IPS DF 6.9 (cell line): ENCODE results near the gene HOXA13.

ENCODE experiments used
- DNase-seq: peaks from one replicate; pipeline ENCODE4 v3.0.0-alpha.2; 2013; ENCODE audit warnings: low read depth, low spot score
- H3K27ac ChIP-seq: one replicate; pipeline ENCODE4 v1.5.1; 2013; ENCODE audit warnings: low read length, control low read depth
- H3K27me3 ChIP-seq: 2 replicates; pipeline ENCODE4 v1.6.1; 2013; ENCODE audit warnings: mild to moderate bottlenecking, low read length; ENCODE audit not compliant: control insufficient read depth, insufficient read depth
- H3K36me3 ChIP-seq: 2 replicates; pipeline ENCODE4 v1.6.1; 2013; ENCODE audit warnings: low read length; ENCODE audit not compliant: control insufficient read depth, insufficient read depth
- H3K4me1 ChIP-seq: 2 replicates; pipeline ENCODE4 v1.6.1; 2013; ENCODE audit warnings: low read length; ENCODE audit not compliant: control insufficient read depth, insufficient read depth
- H3K4me3 ChIP-seq: 2 replicates; pipeline ENCODE4 v1.5.1; 2013; ENCODE audit warnings: mild to moderate bottlenecking, low read length
- H3K9me3 ChIP-seq: 2 replicates; pipeline ENCODE4 v1.6.1; 2013; ENCODE audit warnings: low read length, inconsistent platforms; ENCODE audit not compliant: control insufficient read depth, insufficient read depth
- WGBS: extraction: QIAGEN DNeasy Blood & Tissue Kit; methylation state at CpG from one replicate; pipeline ENCODE4 v1.1.7; 2013; ENCODE audit warnings: mixed read lengths, missing lambda C conversion rate; ENCODE audit not compliant: insufficient read length, insufficient coverage; 5-methylcytosine and 5-hydroxymethylcytosine counted together

Gene HOXA13

DNA sequence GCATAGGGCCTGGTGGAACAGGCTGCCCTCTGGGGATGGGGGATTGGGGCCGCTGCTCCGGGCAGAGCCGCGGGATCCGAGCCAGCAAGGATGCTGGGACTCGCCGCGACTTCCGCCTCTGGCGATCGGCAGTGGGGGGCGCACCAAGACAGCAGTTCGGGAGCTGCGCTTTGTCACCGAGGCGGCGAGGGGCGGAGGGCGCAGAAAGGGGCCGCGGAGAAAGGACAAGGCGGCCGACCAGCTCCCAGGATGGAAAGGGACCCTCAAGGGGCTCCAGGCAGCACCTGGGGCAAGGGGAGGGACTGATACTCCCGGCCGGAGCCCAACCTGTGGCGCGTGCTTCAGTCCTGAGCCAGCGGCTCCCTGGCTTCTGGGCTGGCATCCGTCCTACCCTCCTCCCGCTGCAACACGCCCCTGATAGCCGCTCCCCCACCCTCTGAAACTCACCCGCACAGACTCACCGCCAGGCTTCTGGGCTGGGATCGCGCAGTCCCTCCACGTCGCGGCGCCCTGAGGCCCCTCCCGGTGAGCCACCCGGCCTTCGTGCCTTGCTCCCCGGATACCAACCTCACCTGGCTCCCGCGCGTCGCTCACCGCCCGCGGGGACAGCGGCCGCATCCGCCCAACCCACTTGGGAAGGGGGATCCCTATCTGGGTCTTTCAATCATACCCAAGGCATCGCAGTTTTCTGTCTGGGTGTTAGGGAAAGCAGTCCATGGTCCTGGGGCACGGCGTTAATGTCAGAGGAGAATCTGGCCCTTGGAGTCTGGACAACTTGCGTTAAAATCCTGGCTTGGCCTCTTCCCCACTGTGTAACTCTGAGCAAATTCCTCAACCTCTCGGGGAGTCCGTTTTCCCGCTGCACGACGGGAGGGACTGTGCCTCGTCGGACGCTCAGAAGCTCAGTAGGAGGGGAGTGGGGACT is 35.8 kb upstream of the HOXA13 start:
- Histone ChIP-seq H3K27me3 (peaks cover 66% of the 10 kb centered on the region), H3K4me3 (peak overlapping the region; percentile 15; the same call in 1 of the 2 replicates), H3K36me3 (no peaks in the 10 kb centered on the region), H3K27ac (no peak overlapping the region), H3K4me1 (no peaks in the 10 kb centered on the region), H3K9me3 (no peaks in the 10 kb centered on the region)
- DNase-seq: no peak
- no CpG with 5 or more reads among the region's 66 CpGs for WGBS

DNA sequence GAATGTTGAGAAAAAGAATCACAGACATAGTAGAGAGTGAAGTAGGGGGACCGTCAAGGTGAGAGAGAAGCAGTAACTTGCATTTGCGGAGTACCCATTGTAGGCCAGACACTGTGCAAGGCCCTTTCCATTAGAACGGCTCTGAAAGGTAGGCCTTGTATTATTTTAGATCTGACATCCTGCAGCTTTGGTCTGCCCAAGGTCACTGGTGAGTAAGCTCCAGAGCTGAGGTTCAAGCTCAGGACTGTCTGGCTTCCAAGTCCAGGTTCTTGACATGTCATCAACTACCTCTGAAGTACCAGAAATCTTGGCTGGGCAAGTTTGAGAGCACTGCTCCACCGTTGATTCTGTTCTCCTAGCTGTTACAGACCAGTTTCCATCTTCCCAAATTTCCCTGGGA is 29.6 kb upstream of the HOXA13 start:
- Histone ChIP-seq H3K9me3 (no peaks in the 10 kb centered on the region), H3K27me3 (peaks cover 43% of the 10 kb centered on the region), H3K4me1 (no peaks in the 10 kb centered on the region; the same call in 1 of the 2 replicates), H3K36me3 (no peaks in the 10 kb centered on the region), H3K4me3 (no peak overlapping the region), H3K27ac (no peak overlapping the region)
- no CpG with 5 or more reads among the region's 4 CpGs for WGBS
- DNase-seq: no peak

DNA sequence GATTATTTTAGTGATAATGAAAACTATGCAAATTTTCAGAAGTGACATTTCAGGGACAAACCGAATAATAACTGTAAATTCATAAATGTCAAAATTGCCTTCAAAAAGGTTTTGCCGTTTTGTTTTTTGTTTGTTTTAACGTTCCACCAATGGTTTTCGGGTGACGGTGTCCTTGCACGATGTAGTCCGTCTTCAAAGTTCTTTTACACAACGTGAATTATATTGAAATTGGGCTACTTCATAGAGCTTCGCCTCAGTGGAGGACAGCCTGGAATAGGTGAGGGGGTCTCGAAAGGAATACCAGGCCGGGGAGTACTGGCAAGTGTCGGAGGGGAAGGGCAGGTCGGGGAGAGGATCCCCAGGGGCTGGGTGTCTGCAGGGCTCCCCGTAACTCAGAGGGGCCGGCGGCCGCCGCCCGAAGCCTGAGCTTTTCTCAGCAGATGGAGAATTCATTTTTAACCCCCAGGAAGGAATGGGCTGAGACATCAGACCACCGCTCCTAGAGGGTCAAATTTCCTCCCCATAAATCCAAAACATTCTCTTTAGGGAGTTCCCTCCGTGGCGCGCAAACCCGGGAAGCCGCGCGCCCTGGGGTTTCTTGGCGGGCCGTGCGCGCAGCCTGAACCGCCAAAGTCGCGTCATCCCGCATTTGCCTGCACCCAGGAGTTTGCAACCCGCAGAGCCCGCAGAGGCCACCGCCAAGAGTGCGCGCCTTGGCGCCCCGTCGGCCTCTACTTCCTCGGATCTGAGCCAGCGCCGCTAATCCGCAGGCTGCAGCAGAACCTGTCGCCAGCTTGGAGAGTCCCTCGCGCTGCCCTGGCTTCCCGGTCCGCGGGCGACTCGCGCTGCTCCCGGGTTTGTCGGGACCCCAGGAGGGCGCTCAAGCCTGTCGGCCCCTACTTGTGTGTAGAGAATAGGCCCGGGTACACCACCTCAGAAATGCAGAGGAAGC is 25.4 kb upstream of the HOXA13 start:
- H3K36me3 ChIP-seq: no peaks in the 10 kb centered on the region
- H3K4me3 ChIP-seq: no peak overlapping the region; the same call in 1 of the 2 replicates
- no peak overlapping the region for H3K27ac ChIP-seq
- no CpG with 5 or more reads among the region's 61 CpGs for WGBS
- H3K9me3 ChIP-seq: no peaks in the 10 kb centered on the region
- peaks cover 59% of the 10 kb centered on the region for H3K27me3 ChIP-seq
- H3K4me1 ChIP-seq: no peaks in the 10 kb centered on the region; the same call in 1 of the 2 replicates
- no peak for DNase-seq

DNA sequence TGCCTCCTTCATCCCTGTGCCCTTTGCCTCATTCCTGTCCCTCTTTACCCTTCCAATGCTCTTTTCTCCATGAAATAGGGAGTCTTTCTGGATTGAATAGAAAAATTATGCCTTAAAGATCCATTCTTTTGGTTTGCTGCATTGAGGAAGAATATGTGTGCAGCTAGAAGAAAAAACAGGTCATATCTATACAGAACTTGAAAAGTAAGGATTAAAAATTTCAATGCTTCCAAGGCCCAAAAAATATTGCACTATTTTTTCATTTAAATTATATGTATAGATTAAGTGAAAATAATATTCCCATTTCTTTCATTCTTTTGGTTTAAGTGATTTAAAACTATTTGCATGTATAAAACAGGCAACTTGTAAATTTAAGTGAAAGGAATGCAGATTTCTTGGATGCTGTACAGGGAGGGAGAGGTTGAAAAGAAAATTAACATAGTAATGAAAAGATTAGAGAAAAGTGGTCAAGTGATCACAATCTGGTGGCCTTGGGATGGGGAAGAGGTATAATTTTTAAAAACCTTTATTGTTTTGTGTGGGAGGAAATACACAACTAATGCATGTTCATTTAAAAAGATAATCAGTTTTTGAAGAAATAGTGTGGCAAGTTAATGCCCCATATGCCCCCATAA is 24.2 kb upstream of the HOXA13 start:
- Histone ChIP-seq H3K4me1 (no peaks in the 10 kb centered on the region; the same call in 1 of the 2 replicates), H3K4me3 (no peak overlapping the region), H3K9me3 (no peaks in the 10 kb centered on the region), H3K27ac (no peak overlapping the region), H3K36me3 (no peaks in the 10 kb centered on the region), H3K27me3 (peaks cover 66% of the 10 kb centered on the region)
- DNase-seq: no peak

DNA sequence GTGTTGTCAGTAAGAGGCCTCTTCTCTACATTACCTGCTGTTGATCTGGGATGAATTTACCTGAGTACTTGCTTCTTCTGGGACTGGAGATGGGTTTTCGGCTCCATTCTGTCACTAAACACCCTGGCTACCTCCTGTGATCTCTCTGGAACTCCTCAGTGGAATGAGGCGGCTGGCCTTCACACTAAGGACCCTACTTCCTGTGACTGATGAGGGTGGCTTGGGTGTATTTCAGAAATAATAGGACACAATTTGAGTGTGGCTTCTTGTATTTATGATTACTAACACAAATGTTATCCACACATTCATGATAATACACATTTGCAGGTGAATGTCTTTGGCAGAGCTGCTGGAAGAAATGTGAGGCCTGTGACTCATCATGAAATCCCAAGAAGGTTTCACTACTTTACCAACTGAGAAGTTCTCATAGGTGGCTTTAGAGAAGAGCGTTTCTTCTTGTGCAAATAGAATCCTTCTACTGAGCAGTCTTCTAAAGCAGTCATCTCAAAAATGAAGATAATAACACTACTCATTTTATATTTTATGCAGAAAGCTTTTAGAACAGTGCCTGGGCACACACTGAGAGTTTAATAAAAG is 21.4 kb upstream of the HOXA13 start:
- H3K4me1 ChIP-seq: no peaks in the 10 kb centered on the region; the same call in 1 of the 2 replicates
- DNase-seq: no peak
- H3K4me3 ChIP-seq: no peak overlapping the region
- H3K36me3 ChIP-seq: no peaks in the 10 kb centered on the region
- H3K27me3 ChIP-seq: peaks cover 63% of the 10 kb centered on the region
- no peaks in the 10 kb centered on the region for H3K9me3 ChIP-seq
- H3K27ac ChIP-seq: no peak overlapping the region
- no CpG with 5 or more reads among the region's 3 CpGs for WGBS

DNA sequence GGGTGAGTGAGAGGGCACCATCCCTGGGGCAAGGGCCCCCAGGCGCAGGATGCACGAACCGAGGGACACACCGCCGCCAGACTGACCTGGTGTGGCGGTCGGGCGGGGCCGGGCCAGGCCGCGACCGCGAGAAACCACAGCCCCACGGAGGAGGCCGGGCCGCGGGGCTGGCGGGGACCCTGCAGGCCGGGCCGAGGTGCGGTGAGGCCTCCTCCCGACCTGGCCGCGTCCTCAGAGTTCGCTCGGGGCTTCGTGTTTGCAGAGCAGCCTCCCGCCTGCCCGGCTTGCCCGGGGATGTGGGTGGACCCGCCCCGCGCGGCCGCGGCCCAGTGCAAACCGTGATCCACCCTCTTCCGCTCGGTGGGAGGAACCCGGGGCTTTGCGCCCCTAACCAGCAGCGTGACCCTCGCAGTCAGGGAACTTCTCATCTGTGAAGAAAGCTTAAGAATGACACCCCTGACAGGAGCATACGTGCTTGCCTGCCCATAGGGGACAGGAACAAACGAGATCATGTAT is 20.6 kb upstream of the HOXA13 start:
- H3K27ac ChIP-seq: no peak overlapping the region
- WGBS: no CpG with 5 or more reads among the region's 45 CpGs
- peaks cover 63% of the 10 kb centered on the region for H3K27me3 ChIP-seq
- H3K9me3 ChIP-seq: no peaks in the 10 kb centered on the region
- no peaks in the 10 kb centered on the region for H3K36me3 ChIP-seq
- no peaks in the 10 kb centered on the region; the same call in 1 of the 2 replicates for H3K4me1 ChIP-seq
- DNase-seq: no peak
- no peak overlapping the region for H3K4me3 ChIP-seq

DNA sequence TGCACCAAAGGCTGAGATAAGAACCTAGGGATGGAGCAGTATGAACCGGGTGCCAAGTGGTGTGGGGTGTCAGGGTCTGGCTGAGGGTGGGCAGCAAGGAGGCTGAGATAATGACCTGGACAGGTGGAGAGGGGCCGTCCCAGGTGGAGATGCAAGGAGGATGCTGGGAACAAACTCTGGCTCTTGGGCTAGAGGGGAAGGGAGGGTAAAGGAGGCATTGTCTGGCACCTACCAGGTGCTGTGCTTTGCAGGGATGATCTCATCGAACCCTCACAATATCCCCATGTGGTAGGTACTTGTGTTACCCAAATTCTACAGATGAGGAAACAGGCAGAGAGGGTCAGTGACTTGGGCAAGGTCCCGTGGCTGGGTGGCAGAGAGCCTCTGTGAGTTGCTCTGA is 19.9 kb upstream of the HOXA13 start:
- no peak overlapping the region for H3K4me3 ChIP-seq
- no peaks in the 10 kb centered on the region for H3K4me1 ChIP-seq
- H3K27me3 ChIP-seq: peaks cover 63% of the 10 kb centered on the region
- no peak for DNase-seq
- no peaks in the 10 kb centered on the region for H3K9me3 ChIP-seq
- WGBS: no CpG with 5 or more reads among the region's 4 CpGs
- no peak overlapping the region for H3K27ac ChIP-seq
- no peaks in the 10 kb centered on the region for H3K36me3 ChIP-seq

DNA sequence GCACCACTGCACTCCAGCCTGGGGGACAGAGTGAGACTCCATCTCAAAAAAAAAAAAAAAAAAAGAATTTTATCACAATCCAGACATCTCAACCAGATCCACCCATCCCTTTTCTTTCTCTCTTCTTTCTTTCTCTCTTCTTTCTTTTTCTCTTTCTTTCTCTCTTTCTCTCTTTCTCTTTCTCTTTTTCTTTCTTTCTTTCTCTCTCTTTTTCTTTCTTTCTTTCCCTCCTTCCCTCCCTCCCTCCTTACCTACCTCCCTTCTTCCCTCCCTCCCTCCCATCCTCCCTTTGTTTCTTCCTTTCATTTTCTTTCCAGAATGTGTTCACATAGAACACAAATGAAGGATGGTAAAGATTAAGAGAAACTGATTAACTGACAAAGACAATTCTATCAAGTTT is 18.1 kb upstream of the HOXA13 start:
- no peak overlapping the region for H3K4me3 ChIP-seq
- H3K36me3 ChIP-seq: no peaks in the 10 kb centered on the region
- no peak overlapping the region for H3K27ac ChIP-seq
- H3K27me3 ChIP-seq: peaks cover 78% of the 10 kb centered on the region
- no peaks in the 10 kb centered on the region for H3K9me3 ChIP-seq
- no peak for DNase-seq
- H3K4me1 ChIP-seq: peaks cover 3% of the 10 kb centered on the region; the same call in 1 of the 2 replicates

DNA sequence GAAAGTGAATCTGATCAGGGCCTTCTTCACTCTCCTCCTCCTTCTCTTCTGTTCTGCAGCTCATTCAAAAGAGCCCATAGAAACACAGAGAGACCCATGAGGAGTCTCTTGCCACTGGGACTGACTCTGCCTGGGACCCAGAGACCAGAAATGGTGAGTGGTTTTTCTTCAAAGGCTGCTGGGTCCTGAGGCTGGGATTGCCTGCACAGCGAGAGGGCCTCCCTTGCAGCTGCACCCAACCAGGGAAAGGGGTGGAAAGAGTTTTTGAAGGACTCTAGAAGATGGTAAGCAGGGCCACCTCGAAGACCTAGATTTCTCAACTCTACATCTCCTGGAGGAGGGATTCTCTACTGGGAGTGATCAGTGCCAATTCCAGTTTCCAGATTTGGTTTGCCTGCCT is 15.5 kb upstream of the HOXA13 start:
- DNase-seq: no peak
- H3K36me3 ChIP-seq: no peaks in the 10 kb centered on the region
- no peak overlapping the region for H3K27ac ChIP-seq
- no peak overlapping the region for H3K4me3 ChIP-seq
- peaks cover 85% of the 10 kb centered on the region for H3K27me3 ChIP-seq
- H3K9me3 ChIP-seq: no peaks in the 10 kb centered on the region
- peaks cover 3% of the 10 kb centered on the region; the same call in 1 of the 2 replicates for H3K4me1 ChIP-seq
- WGBS: no CpG with 5 or more reads among the region's 2 CpGs
